GM12873 (cell line): Measurements from ENCODE around the gene SLC16A2.
A peak's percentile ranks its signal among the peaks of the same experiment; 100 is the strongest.

Experiments used
- TF ChIP-seq, protein P1 (sequence below): IDR thresholded peaks from 2 replicates; pipeline ENCODE4 v1.5.1; 2012; ENCODE audit warnings: low read depth, mild to moderate bottlenecking, moderate library complexity, low read length, control low read depth; ENCODE audit not compliant: insufficient read depth; ENCODE audit errors: missing control alignments

SLC16A2 gene

DNA sequence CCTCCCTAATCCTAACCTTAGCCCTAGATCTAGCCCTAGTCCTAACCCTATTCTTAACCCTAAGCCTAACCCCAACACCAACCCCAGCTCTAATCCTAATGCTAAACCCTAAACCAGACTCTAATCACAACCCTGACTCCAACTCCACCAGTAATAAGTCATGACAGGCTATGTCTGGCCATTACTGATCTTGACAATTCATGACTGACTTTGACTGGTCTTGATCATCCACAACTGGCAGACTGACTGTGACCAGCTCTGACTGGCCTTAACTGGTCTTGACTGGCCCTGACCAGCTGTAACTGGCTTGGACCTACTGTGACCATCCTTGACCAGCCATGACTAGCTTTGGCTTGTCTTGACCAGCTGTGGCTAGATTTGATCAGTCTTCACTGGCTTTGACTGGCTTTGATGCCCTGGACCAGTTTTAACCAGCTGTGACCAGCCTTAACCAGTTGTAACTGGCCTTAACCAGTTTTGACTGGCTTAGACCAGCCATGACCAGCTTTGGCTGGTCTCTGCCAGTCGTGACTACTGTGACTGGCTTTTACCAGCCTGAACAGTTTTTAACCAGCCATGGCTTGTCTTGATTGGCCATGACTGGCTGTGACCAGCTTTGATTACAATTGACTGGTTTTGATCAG is 124.7 kb downstream of the SLC16A2 start:
- TF ChIP-seq, protein P1, sequence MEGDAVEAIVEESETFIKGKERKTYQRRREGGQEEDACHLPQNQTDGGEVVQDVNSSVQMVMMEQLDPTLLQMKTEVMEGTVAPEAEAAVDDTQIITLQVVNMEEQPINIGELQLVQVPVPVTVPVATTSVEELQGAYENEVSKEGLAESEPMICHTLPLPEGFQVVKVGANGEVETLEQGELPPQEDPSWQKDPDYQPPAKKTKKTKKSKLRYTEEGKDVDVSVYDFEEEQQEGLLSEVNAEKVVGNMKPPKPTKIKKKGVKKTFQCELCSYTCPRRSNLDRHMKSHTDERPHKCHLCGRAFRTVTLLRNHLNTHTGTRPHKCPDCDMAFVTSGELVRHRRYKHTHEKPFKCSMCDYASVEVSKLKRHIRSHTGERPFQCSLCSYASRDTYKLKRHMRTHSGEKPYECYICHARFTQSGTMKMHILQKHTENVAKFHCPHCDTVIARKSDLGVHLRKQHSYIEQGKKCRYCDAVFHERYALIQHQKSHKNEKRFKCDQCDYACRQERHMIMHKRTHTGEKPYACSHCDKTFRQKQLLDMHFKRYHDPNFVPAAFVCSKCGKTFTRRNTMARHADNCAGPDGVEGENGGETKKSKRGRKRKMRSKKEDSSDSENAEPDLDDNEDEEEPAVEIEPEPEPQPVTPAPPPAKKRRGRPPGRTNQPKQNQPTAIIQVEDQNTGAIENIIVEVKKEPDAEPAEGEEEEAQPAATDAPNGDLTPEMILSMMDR, result no peak

DNA sequence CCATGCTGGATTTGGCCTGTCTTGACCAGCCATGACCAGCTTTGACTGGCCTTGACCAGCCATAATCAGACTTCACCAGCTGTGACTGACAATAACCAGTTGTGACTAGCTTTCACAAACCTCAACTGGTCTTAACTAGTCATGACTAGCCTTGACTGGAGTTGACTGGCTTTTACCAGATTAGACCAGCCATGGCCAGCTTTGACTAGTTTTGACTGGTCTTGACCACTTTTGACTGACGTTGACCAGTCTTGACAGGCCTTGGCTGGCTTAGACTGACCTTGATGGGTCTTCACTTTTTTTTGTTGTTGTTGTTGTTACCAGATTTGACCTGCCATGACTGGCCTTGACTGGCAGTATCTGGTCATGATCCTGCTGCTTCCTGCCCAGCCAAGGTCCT is 125.7 kb downstream of the SLC16A2 start:
- TF ChIP-seq, protein P1, result no peak

- TF ChIP-seq, protein P1, result peak; percentile 99
Observed at GRCh38 chrX:74550295-74550802, 129.1 kb downstream of the SLC16A2 start.

GRCh38 chrX:74551934-74552333 is 130.6 kb downstream of the SLC16A2 start:
- TF ChIP-seq, protein P1, result no peak

DNA sequence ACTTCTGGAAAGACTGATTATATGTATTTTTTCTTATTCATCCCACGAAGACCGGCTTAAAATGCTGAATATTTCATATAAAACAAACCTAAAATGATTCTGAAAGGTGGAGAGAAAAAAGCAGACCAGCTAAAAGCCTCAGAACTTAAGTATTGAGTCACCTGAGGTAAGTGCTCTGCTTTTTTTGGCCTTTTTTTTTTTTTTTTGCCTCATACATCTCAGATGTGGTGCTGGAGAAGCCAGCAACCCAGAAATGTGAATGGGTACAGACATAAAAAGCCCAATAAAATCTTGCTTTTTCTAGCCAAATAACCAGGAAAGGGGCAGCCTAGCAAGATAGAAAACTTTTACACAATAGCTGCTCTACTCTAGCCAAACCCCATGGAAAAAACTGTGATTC is 136.1 kb downstream of the SLC16A2 start:
- TF ChIP-seq, protein P1, result no peak

DNA sequence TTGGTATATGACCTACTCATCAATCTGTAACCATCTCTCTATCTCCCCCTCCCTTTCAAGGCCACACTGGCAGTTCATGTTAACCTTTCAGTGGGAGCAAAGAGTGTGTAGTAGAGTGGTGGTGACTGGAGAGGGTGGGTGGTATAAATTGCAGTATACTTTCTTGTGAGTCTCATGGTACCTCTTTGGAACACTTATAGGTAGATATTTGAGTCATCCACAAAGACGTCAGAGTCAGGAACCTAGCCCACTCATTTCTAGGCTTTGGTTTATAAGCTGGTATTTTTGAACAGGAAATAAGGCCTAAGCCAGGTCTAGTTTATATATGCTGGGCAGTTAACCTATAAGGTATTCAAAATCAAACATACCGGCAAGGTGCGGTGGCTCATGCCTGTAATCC is 156.8 kb downstream of the SLC16A2 start:
- TF ChIP-seq, protein P1, result no peak

- TF ChIP-seq, protein P1, result no peak
Observed at GRCh38 chrX:74579597-74580198, 158.4 kb downstream of the SLC16A2 start.
